NCI-H1092 treated with DMSO at 0.1 percent for 48 hours (cell line): ENCODE results near the gene STIM1.
"Not testable (repeated sequence)": the region's sequence is repeated elsewhere in the genome, so short reads cannot be mapped to it uniquely, and the experiment has no call there.

Source experiments
- DNase-seq: peaks from one replicate; lab custom pipeline; 2025; lab: John Stamatoyannopoulos, UW

Gene STIM1

DNA sequence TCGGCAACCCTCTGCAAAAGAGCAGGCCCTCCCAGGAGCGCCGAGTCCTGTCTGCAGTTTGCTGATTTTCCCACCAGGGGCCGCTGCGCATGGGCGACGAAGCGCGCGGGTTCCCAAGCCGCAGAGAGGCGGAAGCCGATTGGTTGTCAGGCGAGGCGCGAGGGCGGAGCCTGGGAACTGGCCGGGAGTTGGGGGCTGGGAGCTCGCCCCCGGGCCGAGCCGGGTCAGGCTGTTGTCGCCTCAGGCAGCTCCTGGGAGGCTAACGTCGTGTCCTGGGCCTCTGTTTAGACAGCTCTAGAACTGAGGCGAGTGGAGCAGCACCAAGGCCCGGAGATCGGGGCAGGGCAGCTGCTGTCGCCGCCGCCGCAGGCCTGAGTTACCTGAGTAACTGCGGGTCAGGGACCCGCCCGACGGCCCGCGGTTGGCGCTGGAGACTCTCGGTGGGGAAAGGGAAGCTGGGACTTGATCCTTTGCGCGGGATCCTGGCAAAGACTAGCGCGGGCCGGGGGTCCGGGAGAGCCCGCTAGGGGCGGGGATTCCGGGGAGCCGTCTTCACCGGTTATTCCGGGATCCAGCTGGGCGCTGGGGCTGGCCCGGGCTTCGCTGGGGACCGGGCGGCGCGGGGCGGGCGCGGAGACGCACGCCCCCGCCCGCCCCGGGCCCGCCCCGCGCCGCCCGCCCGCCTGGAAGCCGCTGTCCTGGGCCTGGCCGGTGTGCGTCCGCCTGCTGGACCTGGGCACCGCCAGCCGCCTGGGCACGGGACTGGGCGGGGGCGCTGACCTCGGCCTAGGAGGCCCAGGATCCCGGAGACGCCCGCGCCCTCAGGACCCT, at the start of gene STIM1:
STIM1 (plus strand) TSS at position 688 of the 831 bp plus-strand sequence. CDS start 607 bp downstream, outside the sequence.
- peak; percentile 91 for DNase-seq

DNA sequence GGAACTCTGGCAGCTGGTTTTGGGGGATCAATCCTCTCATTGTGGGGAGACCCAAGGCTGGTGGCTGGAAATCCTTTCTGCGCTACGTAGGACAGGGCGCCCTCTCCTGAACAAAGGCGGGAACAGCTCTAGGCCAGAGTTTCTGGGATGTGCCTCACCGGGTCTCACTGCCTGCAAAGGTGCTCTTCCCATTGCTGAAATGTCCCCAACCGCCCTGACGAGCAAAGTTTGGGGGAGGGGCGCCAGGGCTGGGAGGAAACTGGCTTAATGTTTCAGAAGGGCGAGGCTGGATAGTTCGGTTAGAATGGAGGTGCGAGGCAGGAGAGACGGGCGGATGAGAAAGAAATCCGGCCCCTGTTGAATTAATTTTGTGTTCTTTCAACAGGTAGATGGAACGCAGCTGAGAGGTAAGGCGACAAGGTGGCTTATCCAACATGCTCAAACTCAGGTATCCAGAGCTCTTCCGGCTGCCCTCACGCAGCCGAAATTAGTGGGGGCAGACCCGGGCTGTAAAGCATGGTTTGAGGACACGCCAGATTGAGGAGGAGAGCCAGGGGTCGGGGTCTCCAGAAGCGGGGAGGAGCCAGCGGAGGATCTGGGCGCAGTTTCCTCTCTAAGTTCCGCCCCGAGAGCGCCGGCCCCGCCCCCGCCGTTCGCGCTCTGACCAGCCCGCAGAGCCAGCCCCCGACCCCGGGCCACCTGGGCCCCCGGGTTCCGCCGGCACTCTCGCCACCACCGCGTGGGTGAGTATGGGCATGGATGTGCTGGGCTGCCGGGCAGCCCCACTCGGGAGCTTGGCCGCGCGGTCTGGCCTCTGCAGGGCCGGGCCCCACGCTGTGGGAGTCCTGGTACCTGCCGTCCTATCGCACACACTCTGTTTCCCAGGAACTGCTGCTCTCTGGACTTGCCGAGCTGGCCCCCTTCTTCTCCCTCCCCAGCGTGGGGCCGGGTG, 47.3 kb upstream of the STIM1 start, which contains the start of gene PGAP2:
PGAP2 (plus strand) TSS at position 652 of the 952 bp plus-strand sequence. CDS start 2,700 bp downstream, outside the sequence.
- DNase-seq: peak; percentile 57

DNA sequence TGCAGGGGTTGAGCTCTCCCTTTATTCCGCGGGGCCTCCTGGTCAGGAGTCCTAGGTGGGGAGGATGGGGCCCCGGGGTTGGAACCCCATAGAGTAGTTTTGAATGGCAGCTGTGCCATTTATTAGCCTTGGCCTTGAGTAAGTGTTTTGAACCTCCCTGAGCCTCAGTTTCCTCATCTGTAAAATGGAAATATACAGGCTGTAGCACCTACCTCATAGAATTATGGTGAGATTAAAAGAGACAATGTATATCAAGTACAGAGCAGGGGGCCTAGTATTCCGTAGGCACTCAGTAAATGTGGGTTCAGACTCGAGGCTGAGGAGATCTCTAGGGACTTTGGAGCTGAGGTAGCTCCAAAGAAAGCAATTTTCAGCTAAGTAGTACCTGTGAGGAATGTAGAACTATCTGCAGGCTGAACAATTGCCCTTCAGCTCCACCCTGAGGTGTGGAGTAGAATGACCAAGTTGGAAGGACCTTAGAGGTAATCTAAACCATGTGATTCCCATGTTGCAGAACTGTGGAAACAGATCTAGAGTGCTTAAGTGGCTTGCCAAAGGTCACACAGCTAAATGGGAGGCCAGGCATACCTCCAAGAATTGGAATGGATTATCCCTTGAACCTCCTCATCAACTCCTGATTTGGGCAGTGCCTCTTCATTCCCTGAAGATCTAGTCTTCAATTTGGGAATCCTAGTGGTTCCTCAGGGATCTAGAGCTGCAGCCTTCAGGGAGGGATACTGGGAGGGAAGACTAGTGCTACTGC, 46.4 kb upstream of the STIM1 start:
- DNase-seq: no peak

DNA sequence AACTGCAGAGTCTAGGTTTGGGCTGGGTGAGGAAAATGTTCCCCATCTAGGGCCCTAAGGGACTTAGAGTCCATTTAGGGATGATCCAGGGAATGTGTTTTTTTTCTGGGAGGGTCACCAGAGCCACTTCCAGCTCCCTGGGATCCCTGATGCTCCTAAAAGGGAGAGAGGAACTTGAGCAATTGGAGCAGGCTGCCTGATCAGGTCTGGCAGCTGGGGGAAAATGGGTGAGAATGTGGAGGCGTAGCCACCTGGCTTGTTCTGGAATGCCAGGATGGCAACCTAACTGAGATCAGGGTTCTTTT, 45.9 kb upstream of the STIM1 start:
- DNase-seq: no peak

DNA sequence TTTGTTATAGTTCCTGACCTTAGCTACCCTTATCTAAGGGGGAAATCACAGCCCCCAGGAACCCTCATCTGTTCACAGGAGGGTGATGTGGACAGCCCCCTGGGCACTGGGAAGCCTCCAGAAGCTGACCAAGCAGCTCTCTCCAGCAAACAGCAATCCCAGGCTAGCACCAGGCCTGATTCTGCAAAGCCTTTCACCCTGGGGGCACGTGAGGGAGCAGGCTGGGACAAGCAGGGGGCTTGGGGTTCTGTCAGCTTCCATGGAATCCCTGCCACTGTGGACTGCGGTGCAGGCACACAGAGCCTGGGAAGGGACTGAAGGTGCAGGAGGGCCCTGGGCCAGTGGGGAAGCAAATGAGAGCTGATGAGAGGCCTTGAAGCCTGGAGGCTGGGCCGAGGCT, 45.0 kb upstream of the STIM1 start:
- no peak for DNase-seq

DNA sequence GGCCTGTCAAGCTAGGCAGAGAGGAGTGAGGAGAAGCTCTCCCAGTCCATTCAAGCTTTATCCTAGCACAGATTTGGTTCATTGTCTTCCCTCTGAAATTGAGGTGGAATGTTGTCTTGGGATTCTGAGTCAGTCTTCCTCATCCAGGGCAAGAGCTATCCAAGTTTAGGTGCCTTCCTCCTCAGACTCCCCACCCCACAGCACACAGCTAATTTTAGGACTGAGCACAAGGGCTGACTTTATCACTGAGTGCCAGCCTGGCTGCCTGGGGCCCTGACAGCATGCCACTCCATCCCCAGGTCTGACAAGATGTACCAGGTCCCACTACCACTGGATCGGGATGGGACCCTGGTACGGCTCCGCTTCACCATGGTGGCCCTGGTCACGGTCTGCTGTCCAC, 44.5 kb upstream of the STIM1 start:
- no peak for DNase-seq

DNA sequence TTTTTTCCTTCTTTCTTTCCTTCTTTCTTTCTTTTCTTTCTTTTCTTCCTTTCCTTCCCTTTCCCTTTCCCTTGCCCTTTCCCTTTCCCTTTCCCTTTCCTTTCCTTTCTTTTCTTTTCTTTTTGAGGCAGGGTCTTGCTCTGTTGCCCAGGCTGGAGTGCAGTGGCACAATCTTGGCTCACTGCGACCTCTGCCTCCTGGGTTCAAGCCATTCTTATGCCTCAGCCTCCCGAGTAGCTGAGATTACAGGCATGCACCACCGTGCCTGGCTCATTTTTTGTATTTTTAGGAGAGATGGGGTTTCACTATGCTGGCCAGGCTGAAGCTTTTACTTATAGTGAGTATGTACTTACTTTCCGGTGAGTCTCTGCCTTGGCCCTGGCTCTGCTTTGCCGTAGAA, 40.6 kb upstream of the STIM1 start:
- DNase-seq: not testable (repeated sequence)

DNA sequence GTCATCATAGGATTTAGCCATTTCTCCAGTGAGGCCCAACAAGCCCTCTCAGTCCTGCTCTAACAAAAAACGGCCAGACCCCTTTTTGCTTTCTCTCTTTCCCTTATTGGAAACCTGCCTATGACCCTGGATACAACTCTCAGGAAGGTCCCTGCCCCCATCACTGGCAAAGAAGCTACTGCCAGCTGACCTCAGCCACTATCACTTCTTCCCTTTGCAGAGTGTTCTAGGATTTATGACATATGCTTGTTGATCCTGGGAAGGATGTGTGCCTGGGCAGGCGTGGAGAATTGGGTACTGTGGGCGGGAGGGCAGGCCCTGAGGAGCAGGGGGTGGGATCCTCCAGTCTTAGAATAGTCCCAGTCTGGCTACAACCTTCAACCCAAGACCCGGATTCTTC, 39.6 kb upstream of the STIM1 start:
- no peak for DNase-seq

DNA sequence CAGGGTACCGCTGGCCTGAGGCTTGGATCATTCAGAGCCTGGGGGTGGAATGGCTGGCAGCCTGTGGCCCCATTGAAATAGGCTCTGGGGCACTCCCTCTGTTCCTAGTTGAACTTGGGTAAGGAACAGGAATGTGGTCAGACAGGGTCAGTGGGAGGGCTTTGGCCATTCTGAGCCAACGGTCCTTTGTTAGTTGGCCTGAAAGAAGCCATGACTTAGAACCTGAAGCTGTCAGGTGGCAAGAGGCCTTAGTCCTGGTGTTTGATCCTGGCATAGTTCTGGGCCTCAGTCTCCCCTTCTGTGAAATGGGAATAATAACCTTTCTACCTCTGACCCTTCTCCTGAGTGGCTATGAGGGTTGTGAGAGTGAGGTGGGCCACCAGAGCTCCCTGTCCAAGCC, 38.8 kb upstream of the STIM1 start:
- no peak for DNase-seq

DNA sequence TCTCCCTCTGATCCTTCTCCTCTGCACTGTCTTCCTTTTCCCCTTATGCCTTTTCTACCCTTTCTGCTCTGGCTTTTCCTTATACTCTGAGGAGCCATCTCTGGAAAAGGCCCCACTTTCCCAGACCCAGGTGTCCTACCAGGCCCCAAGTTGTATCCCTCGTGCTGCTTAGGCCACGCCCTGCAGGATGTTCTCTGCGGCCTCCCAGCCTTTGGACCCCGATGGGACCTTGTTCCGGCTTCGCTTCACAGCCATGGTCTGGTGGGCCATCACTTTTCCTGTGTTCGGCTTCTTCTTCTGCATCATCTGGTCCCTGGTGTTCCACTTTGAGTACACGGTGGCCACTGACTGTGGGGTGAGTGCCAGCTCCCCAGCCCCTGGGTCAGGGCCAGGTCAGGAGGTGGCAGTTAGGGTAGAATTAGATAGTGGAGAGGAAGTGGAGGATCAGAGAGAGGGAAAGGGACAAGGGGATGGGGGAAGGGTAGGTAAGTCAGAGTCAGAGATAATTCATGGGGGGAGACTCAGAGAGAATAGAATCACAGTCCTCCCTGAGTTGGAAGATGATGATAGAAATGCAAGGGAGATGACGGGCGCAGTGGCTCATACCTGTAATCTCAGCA, 38.2 kb upstream of the STIM1 start:
- no peak for DNase-seq

DNA sequence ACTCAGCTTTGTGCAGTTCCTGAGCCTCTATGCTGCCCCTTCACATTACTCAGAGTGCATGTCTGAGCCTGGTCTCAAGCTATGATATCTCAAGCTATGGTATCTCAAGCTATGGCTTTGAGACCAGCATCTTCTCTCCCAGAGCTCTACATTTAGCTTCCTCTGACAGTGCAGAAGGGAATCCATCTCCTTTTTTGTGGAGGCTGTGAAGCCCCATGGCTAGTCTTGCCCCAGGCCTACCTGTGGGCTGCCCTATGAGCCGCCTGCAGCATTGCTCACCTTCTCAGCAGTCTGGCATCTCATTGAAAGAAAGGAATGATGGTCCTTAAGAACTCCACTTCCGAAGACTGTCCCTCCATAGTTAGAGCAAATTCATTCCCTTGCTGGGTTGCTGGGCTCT, 34.5 kb upstream of the STIM1 start:
- DNase-seq: no peak

DNA sequence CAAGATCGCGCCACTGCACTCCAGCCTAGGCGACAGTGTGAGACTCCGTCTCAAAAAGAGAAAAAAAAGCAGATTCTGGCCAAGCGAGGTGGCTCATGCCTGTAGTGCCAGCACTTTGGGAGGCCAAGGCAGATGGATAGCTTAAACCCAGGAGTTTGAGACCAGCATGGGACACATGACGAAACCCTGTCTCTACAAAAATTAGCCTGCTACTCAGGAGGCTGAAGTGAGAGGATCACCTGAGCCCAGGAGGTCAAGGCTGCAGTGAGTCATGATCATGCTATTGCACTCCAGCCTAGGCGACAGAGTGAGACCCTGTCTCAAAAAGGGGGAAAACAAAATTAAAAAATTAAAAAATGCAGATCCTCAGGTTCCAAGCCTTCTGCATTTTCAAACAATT, 33.2 kb upstream of the STIM1 start:
- DNase-seq: no peak

DNA sequence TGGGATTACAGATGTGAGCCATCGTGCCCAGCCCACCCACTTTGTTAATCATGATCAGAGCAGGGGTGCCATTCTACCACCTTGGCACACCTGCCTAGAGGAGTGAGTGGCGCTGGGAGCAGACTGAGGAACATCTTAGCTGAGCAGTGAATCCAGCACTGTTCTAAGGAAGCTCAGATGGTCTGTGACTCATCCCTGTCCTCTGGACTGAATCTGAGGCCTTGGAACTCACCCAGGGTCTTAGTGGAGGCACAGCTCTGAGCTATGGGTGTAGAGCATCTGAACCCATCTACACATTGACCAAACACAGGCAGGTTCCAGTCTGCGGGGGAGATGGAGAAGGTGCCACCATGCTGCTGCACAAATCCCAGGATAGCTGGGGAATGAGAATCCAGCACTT, 32.2 kb upstream of the STIM1 start:
- no peak for DNase-seq

DNA sequence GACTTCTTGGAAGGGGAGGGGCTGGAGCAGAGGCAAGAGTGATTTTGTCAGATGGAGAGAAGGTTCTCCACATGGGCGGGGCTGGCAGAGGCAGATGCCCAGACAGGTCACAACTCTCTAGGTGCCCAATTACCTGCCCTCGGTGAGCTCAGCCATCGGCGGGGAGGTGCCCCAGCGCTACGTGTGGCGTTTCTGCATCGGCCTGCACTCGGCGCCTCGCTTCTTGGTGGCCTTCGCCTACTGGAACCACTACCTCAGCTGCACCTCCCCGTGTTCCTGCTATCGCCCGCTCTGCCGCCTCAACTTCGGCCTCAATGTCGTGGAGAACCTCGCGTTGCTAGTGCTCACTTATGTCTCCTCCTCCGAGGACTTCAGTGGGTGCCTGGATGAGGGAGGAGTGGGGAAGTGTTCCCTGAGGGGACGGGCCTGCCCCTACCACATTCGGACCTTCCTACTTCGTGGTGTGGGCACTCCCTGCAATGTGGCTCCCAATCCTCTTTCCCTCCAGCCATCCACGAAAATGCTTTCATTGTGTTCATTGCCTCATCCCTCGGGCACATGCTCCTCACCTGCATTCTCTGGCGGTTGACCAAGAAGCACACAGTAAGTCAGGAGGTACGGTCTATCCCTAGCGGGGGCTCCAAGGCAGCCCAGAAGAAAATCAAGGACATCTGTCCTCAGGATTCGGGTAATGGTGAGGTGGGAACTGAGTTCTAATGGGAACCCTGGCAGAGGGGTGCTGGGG, 31.5 kb upstream of the STIM1 start:
- no peak for DNase-seq

DNA sequence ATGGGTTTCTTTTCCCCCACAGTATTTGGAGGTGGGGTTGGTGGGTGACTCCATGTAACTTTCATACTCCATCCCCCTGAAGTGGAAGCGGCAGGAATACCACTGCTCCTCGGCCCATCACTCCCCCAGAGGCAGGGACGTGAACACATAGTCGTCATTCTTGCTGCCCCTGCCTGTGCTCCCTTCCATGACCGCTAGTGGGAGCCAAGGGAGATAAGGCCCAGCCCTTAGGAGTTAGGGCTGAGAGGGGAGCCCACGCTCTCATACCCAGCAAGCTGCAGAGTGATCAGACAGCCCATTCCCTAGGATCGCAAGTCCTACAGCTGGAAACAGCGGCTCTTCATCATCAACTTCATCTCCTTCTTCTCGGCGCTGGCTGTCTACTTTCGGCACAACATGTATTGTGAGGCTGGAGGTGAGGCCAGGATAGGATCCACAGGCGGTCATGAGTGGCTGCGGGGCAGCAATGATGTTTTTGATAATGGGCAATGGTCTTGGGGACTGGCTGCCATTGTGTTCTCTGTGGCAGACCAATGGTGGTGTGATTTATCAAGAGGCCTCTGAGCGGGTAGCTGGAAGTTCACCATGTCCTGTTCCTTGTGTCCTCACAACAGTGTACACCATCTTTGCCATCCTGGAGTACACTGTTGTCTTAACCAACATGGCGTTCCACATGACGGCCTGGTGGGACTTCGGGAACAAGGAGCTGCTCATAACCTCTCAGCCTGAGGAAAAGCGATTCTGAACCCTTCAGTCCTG, 30.6 kb upstream of the STIM1 start:
- DNase-seq: no peak

DNA sequence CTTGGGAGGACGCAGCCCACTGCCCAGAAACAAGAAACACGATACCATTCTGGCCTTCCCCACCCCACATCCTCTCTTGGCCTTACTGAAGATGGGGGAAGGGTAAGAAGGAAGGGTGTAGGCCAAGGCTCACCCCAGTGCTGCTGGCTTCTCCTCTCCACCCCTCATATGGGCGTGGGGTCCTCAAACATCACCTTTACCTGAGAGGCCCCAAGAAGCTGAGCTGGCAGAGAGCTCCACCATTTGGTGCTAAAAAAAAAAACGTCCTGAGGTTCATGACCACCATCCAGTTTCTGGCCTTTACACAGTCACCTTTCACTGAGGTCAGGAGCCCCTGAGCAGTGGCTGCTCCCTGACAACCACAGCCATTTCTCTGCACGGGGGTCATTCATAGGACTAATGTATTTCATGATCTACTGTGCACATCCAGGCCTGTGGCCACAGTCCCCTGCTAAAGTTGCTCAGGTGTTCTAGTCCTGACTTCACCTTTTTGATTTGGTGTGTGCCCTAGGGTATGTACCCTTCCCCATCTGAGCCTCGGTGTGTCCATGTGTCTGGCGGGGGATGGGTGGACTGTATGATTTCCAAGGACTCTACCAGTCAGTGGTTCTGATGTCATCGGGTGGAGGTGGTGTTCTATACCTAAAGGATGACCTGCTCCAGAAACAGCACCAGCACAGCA, 29.9 kb upstream of the STIM1 start:
- DNase-seq: no peak

DNA sequence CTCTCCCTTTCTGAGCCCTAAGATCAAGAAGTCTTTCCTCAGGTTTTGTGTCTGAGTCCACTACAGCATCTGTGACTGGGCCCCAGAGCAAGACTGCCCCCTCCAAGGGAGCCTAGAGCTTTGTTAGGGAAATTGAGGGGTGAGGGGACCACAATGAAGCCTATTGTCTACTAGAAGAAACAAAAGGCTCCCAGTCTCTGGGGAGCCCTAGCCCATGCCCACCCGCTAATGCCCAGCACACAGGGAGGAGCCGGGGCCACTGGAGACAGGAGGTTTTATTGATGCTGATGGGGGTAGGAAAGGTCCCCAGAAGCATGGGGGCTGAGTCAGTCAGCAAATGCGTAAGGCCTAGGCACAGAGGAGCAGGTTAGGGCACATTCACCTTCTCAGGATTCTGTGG, 28.7 kb upstream of the STIM1 start:
- DNase-seq: no peak

DNA sequence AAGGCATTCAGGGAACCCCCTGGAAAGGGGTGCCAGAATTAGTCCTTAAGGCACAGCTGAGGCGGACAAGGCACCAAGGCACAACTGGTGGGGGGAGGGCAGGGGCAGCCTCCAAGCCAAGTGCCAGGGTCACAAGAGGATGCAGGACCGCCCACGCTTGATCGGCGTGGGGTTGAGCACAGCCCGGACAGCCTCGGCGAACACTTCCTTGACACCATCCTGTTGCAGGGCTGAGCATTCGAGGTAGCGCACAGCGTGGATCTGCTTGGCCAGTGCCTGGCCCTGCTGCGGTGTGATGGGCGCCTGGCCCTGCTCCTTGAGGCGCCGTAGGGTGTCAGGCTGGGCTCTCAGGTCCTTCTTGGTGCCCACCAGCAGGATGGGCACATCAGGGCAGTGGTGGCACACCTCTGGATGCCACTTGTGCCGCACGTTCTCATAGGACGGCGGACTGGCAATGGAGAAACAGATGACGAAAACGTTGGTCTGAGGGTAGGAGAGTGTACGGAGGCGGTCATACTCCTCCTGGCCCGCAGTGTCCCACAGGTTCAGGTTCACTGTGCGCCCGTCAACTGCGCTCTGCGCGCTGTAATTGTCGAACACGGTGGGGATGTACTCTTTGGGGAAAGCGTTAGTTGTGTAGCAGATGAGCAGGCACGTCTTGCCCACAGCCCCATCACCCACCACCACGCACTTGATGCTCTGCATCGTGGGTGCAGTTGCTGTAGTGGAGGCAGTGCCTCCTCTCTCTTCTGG, 27.9 kb upstream of the STIM1 start:
- DNase-seq: no peak

DNA sequence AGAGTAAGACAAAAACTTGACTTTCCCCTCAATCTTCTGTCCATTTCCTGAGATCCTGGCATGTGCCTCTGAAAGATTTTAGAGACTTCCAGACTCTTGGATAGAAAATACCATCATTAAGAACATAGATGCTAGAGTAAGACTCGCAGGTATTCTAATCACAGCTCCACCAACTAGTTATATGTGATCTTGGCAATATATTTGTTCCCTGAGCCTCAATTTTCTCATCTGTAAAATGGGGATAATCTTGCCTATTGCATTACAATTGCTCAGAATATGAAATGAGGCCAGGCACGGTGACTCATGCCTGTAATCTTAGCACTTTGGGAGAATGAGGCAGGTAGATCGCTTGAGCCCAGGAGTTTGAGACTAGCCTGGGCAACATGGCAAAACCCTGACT, 25.4 kb upstream of the STIM1 start:
- DNase-seq: no peak
